Caco-2 (cell line): ENCODE data around the gene SCO1. TPM values are rescaled to one million over a fixed set of nuclear protein-coding genes. Genes with fewer than 3 reads are reported as not detected.
A peak's percentile ranks its signal among the peaks of the same experiment; 100 is the strongest.
"Not testable (repeated sequence)": the region's sequence is repeated elsewhere in the genome, so short reads cannot be mapped to it uniquely, and the experiment has no call there.

Experiments
- BruUV-seq: library from RNA; stranded (reverse); fragments of 400-500 nt; replicated peaks from 2 replicates; lab custom pipeline; 2021; lab: Mats Ljungman, UMichigan
- CTCF ChIA-PET: fragments of 300-600 bp; sonication (Branson Sonifier 250); formaldehyde crosslinking; loops from one replicate; lab custom pipeline; 2022; ENCODE audit warnings: antibody characterized with exemption; lab: Charles Lee
- POLR2A ChIA-PET: fragments of 300-600 bp; sonication (Branson Sonifier 250); formaldehyde crosslinking; loops from one replicate; lab custom pipeline; 2022; ENCODE audit warnings: antibody characterized with exemption; lab: Charles Lee
- DNase-seq, 2 experiments: peaks; one replicate each; pipeline versions ENCODE4 v3.0.0 to v3.0.0-alpha.2; 2020 to 2022
- H3K27me3 ChIP-seq: replicated peaks from 2 replicates; pipeline ENCODE4 v1.6.0; 2011; ENCODE audit warnings: low read length; ENCODE audit not compliant: control insufficient read depth, insufficient read depth
- H3K36me3 ChIP-seq: 2 replicates; pipeline ENCODE4 v1.5.1; 2011; ENCODE audit warnings: low read length; ENCODE audit not compliant: control insufficient read depth, insufficient read depth
- H3K4me1 ChIP-seq: fragments of 250-450 bp; sonication (Bioruptor Pico); 2 replicates; pipeline ENCODE4 v1.5.1; 2020; ENCODE audit warnings: mild to moderate bottlenecking
- H3K4me3 ChIP-seq: 2 replicates; pipeline ENCODE4 v1.5.1; 2011; ENCODE audit warnings: low read depth, mild to moderate bottlenecking, control low read depth, low read length
- H3K9me3 ChIP-seq: fragments of 250-450 bp; sonication (Bioruptor Pico); 2 replicates; pipeline ENCODE4 v1.5.1; 2020; ENCODE audit warnings: mild to moderate bottlenecking, moderate library complexity
- H3K27ac Mint-ChIP-seq: one replicate; pipeline ENCODE4 v1.8.0; 2022; ENCODE audit warnings: mixed read lengths; ENCODE audit not compliant: unreplicated experiment
- H3K27me3 Mint-ChIP-seq: one replicate; pipeline ENCODE4 v1.8.0; 2022; ENCODE audit warnings: mixed read lengths; ENCODE audit not compliant: insufficient read depth, unreplicated experiment
- H3K36me3 Mint-ChIP-seq: one replicate; pipeline ENCODE4 v1.8.0; 2022; ENCODE audit warnings: mild to moderate bottlenecking, mixed read lengths; ENCODE audit not compliant: insufficient read depth, unreplicated experiment
- H3K4me1 Mint-ChIP-seq: one replicate; pipeline ENCODE4 v1.8.0; 2022; ENCODE audit warnings: low read depth, mixed read lengths; ENCODE audit not compliant: unreplicated experiment
- H3K4me3 Mint-ChIP-seq: one replicate; pipeline ENCODE4 v1.8.0; 2022; ENCODE audit warnings: mild to moderate bottlenecking, moderate library complexity, mixed read lengths; ENCODE audit not compliant: unreplicated experiment
- H3K9me3 Mint-ChIP-seq: one replicate; pipeline ENCODE4 v1.8.0; 2022; ENCODE audit warnings: mixed read lengths; ENCODE audit not compliant: unreplicated experiment
- CTCF ChIP-seq, 2 experiments: fragments of 200-600 bp in 1 of 2; IDR thresholded peaks; 1 replicate in 1 of 2; 2 replicates in 1 of 2; pipeline versions ENCODE4 v1.5.1 to v1.8.0; 2011 to 2022; ENCODE audit warnings: antibody characterized with exemption in 1 of 2, control low read depth in 1 of 2, inconsistent platforms in 1 of 2, low read depth in 1 of 2, low read length in 1 of 2, mild to moderate bottlenecking in 1 of 2, moderate library complexity in 1 of 2; ENCODE audit not compliant: insufficient read depth in 1 of 2, severe bottlenecking in 1 of 2, unreplicated experiment in 1 of 2
- intact Hi-C: fragments of 100-400 bp; cut with micrococcal nuclease; formaldehyde crosslinking; loops from one replicate; pipeline ENCODE4 v1.10.0; 2022; ENCODE audit not compliant: unreplicated experiment
- total RNA-seq: library from RNA; stranded (reverse); gene quantifications from 2 replicates; pipeline ENCODE4 v1.2.3, GENCODE V29; 2022

SCO1 gene
- total RNA-seq, 1 experiment from 2014 or later, result 26.3 TPM

DNA sequence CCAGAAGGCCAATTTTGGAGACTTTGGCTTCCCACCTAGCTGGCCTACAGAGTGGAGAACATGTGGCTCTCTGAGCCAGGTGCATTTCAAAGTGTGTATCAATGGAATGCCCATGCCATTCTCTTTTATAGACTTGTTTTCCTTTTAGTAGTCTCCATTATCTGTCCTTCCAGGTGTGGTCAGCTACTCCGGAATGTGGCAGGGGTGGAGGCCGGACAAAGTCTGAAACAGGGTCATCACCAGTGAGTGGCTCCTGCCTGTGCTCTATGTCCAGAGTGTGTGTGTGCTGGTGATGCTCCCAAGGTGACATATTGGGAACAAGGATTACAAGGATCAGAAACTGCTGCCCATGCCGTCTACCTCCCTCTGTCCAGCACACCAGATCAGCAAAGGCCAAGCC lies 36.3 kb upstream of the SCO1 start:
- Mint-ChIP-seq H3K4me3 (no peak overlapping the region), H3K27me3 (no peaks in the 10 kb centered on the region), H3K9me3 (no peaks in the 10 kb centered on the region), H3K27ac (no peak overlapping the region), H3K4me1 (peaks cover 6% of the 10 kb centered on the region), H3K36me3 (no peaks in the 10 kb centered on the region)
- ChIA-PET POLR2A (no interaction called here), CTCF (no interaction called here)
- H3K27me3 ChIP-seq, result no peaks in the 10 kb centered on the region
- intact Hi-C loops, result loop anchor here (10.0 kb wide), 1 partner anchor 89 kb away; no protein-coding TSS in a partner anchor
- no peak for TF ChIP-seq CTCF (IDR thresholded peaks at IDR 0.05; ENCODE audit: insufficient read depth in 1 of 2, low read depth in 1 of 2, low read length in 1 of 2, severe bottlenecking in 1 of 2, unreplicated experiment in 1 of 2)
- H3K4me3 ChIP-seq, result no peak overlapping the region
- DNase-seq, result peak in 1 of 2 experiments; percentile 45
- no peaks in the 10 kb centered on the region for H3K36me3 ChIP-seq
- H3K9me3 ChIP-seq, result no peaks in the 10 kb centered on the region
- 0 out of 2 replicates have a peak, but pooled peaks cover 5% of the 10 kb centered on the region for H3K4me1 ChIP-seq
- BruUV-seq, result no TSS peak

GRCh38 chr17:10732121-10732520 lies 34.8 kb upstream of the SCO1 start:
- H3K9me3 ChIP-seq, H3K4me1 ChIP-seq, H3K4me3 ChIP-seq, H3K4me1 Mint-ChIP-seq, POLR2A ChIA-PET, BruUV-seq, CTCF ChIA-PET, H3K27me3 Mint-ChIP-seq, H3K4me3 Mint-ChIP-seq, H3K36me3 ChIP-seq, H3K27ac Mint-ChIP-seq, DNase-seq, H3K27me3 ChIP-seq, H3K36me3 Mint-ChIP-seq, H3K9me3 Mint-ChIP-seq: not testable (repeated sequence)
- intact Hi-C loops, result loop anchor here (10.0 kb wide), 1 partner anchor 87 kb away; no protein-coding TSS in a partner anchor

DNA sequence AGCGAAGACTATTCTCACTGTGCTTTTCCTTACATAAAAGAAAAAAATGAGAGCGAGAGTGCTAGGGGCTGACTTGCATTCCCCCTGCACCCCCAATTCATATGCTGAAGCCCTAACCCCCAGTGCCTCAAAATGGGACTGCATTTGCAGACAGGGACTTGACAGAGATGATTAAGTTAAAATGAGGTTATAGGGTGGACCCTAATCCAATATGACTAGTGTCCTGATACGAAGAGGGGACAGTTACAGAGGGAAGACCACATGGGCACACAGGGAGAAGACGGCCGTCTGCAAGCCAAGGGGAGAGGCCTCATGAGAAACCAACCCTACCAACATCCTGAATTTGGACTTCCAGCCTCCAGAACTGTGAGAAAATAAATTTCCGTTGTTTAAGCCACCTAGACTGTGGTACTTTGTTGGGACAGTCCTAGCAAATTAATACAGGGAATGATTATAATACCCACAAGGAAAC lies 34.1 kb upstream of the SCO1 start:
- Mint-ChIP-seq H3K9me3 (no peaks in the 10 kb centered on the region), H3K4me3 (no peak overlapping the region), H3K27ac (no peak overlapping the region), H3K36me3 (no peaks in the 10 kb centered on the region), H3K4me1 (peaks cover 6% of the 10 kb centered on the region), H3K27me3 (no peaks in the 10 kb centered on the region)
- no TSS peak for BruUV-seq
- no peak overlapping the region for H3K4me3 ChIP-seq
- ChIA-PET POLR2A (no interaction called here), CTCF (no interaction called here)
- intact Hi-C loops, result loop anchor here (10.0 kb wide), 1 partner anchor 87 kb away; no protein-coding TSS in a partner anchor
- no peaks in the 10 kb centered on the region for H3K9me3 ChIP-seq
- no peak for TF ChIP-seq CTCF (IDR thresholded peaks at IDR 0.05; ENCODE audit: insufficient read depth in 1 of 2, low read depth in 1 of 2, low read length in 1 of 2, severe bottlenecking in 1 of 2, unreplicated experiment in 1 of 2)
- H3K27me3 ChIP-seq, result no peaks in the 10 kb centered on the region
- 0 out of 2 replicates have a peak, but pooled peaks cover 5% of the 10 kb centered on the region for H3K4me1 ChIP-seq
- H3K36me3 ChIP-seq, result no peaks in the 10 kb centered on the region
- DNase-seq, result no peak

GRCh38 chr17:10730247-10730646 lies 32.9 kb upstream of the SCO1 start:
- H3K4me1 ChIP-seq, H3K36me3 Mint-ChIP-seq, H3K36me3 ChIP-seq, POLR2A ChIA-PET, DNase-seq, H3K4me3 ChIP-seq, H3K27me3 Mint-ChIP-seq, H3K9me3 ChIP-seq, H3K27ac Mint-ChIP-seq, H3K9me3 Mint-ChIP-seq, H3K27me3 ChIP-seq, H3K4me3 Mint-ChIP-seq, BruUV-seq, CTCF ChIA-PET, H3K4me1 Mint-ChIP-seq: not testable (repeated sequence)
- intact Hi-C loops, result loop anchor here (10.0 kb wide), 1 partner anchor 85 kb away; no protein-coding TSS in a partner anchor
